A673 (cell line): ENCODE data around the gene CYBRD1.

ENCODE experiments used
- CTCF ChIP-seq: fragments of 300-800, 200-600 bp; sonication (generic); conservative IDR thresholded peaks from 2 replicates; pipeline ENCODE4 v1.5.1; 2017; ENCODE audit warnings: low read depth, mild to moderate bottlenecking, antibody characterized with exemption, low read length, moderate library complexity, mixed read lengths
- EZH2 ChIP-seq: fragments of 200-600 bp; sonication (generic); IDR thresholded peaks from 2 replicates; pipeline ENCODE4 v1.6.1; 2017; ENCODE audit warnings: borderline replicate concordance, low read depth, mild to moderate bottlenecking, mixed read lengths, antibody characterized with exemption, low read length; ENCODE audit not compliant: poor library complexity, severe bottlenecking

DNA sequence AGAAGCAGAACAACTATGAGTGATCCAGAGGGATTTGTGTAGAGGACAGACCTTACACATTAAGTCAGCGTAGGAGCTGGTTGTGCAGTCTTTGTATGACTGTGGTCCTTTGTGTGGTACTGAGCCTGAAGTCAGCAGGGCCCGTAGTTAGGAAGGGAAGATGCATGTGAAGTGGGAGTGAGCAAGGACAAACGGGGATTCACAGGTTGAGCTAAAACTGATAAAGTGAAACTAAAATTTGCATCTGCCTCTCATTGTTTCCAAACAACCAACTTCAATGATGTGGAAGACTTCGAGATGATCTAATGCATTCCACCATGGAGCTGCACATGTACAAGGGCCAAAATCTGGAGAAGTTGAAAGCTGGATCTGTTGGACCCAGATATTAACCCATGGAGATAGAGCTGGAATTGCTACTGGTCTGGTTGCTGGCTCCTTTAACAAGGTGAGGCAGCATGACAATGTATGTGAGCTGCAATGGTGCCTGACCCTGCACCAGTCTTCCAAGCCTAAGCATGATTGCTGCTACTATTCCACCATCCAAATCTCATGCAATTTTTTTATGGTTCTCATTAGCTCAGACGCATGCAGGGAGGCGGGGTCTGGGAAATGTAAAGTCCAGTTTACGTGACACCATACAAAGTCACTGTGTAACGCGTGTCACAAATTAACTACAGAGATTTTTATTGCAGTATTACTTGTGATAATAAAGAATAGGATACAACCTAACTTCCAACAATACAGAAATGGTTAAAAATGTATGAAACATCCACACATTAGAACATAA is 12.1 kb upstream of the CYBRD1 start:
- TF ChIP-seq CTCF (no peak), EZH2 (no peak)
